Epidermal melanocyte (primary cell): ENCODE results near the gene TTC36.
A peak's percentile ranks its signal among the peaks of the same experiment; 100 is the strongest.
"Not testable (repeated sequence)": the region's sequence is repeated elsewhere in the genome, so short reads cannot be mapped to it uniquely, and the experiment has no call there.

ENCODE experiments used
- DNase-seq: peaks from one replicate; pipeline ENCODE4 v3.0.0; 2011; ENCODE audit warnings: low spot score; ENCODE audit not compliant: insufficient read length

Gene TTC36

GRCh38 chr11:118532091-118532490 is 4.8 kb downstream of the TTC36 start:
- DNase-seq: no peak

- DNase-seq: no peak
These were observed 5.8 kb downstream of the TTC36 start for GRCh38 chr11:118532852-118533768.

GRCh38 chr11:118533769-118534729 is 6.8 kb downstream of the TTC36 start:
- DNase-seq: peak; percentile 79

- DNase-seq: no peak
These were observed 8.0 kb downstream of the TTC36 start for GRCh38 chr11:118535261-118535660.

- DNase-seq: no peak
These were observed 9.5 kb downstream of the TTC36 start for GRCh38 chr11:118536726-118537125.

- DNase-seq: no peak
These were observed 10.2 kb downstream of the TTC36 start for GRCh38 chr11:118537409-118537980.

GRCh38 chr11:118544010-118544646 is 16.9 kb downstream of the TTC36 start:
- no peak for DNase-seq

GRCh38 chr11:118544647-118545010 is 17.4 kb downstream of the TTC36 start:
- no peak for DNase-seq

GRCh38 chr11:118545533-118545932 is 18.3 kb downstream of the TTC36 start:
- no peak for DNase-seq

- DNase-seq: no peak
These were observed 19.9 kb downstream of the TTC36 start for GRCh38 chr11:118547132-118547531.

- DNase-seq: no peak
These were observed 25.1 kb downstream of the TTC36 start for GRCh38 chr11:118552341-118552740.

GRCh38 chr11:118560806-118561205 is 33.5 kb downstream of the TTC36 start:
- DNase-seq: no peak

- no peak for DNase-seq
These were observed 37.8 kb downstream of the TTC36 start for GRCh38 chr11:118565051-118565450.

GRCh38 chr11:118569670-118570069 is 42.4 kb downstream of the TTC36 start:
- no peak for DNase-seq

- no peak for DNase-seq
These were observed 43.5 kb downstream of the TTC36 start for GRCh38 chr11:118570787-118571186.

- DNase-seq: not testable (repeated sequence)
These were observed 44.4 kb downstream of the TTC36 start for GRCh38 chr11:118571701-118572060.

- DNase-seq: peak; percentile 73
These were observed 45.0 kb downstream of the TTC36 start, which contains the start of gene ARCN1 for GRCh38 chr11:118572061-118572980. Gene ARCN1, plus strand, starts transcription at chr11:118572409. Its CDS starts 139 bp downstream, at chr11:118572548.

GRCh38 chr11:118572981-118573550 is 45.8 kb downstream of the TTC36 start:
- DNase-seq: no peak

GRCh38 chr11:118574636-118575035 is 47.4 kb downstream of the TTC36 start:
- no peak for DNase-seq

GRCh38 chr11:118577995-118578394 is 50.7 kb downstream of the TTC36 start:
- not testable (repeated sequence) for DNase-seq
